Measurements from ENCODE around the gene PPP2CA.

Gene PPP2CA

DNA sequence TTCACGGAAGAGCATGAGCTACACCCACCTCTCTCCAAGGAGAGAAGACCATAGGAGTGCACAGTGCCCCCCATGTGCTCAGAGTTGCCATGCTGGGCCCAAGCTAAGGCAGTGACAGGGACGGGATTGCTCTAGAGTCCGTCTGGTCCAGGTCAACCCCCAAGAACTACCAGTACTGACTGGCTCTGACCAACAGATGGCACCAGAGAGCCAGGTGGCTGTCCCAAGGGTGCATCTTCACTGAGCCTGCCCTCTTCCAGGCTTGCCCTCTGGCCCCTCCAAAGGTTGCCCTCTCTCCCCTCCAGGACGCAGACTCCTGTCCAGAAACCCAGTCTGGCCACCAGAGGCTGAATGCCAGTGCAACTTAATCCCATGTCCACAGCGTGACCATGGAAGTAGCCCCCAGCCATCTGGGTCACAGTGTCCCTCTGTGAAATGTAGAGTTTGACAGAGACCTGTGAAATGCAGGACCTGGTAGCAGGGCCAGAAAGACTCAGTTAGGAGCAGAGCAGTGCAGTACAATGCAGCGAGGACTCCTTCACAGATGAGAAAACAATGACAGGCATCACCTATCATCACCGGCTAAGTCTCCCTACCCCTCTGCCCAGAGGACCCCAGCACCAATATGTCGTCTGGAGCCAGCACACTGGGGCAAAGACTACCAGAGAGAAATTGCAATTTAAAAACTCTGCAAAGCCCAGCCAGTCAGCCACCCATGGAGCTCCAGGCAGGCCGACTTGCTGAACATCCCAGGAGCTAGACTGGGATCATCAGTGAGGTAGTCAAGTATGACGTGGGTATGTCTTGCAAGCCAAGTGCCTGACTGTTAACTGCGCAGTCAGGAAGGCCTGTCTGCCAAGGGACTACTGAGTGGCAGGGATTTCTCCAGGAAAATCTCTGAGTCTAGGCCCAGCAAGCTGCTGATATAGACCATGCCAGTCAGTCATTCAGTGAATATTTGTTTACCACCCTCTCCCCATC, 41.4 kb downstream of the PPP2CA start:
- Histone ChIP-seq H3K9ac (ENCODE audit: low read depth, low read length) (no peak overlapping the region), H3K4me1 (ENCODE audit: insufficient read depth, low read length) (no peaks in the 10 kb centered on the region), H3K36me3 (ENCODE audit: insufficient read depth, low read length) (no peaks in the 10 kb centered on the region), H3K9me3 (ENCODE audit: insufficient read depth, low read depth, low read length) (no peaks in the 10 kb centered on the region), H3K27me3 (ENCODE audit: insufficient read depth, low read length) (no peaks in the 10 kb centered on the region), H3K27ac (ENCODE audit: low read depth, low read length) (no peak overlapping the region), H3K4me3 (ENCODE audit: low read length) (no peak overlapping the region)
- 64% methylated on average over 11 of the region's 11 CpGs for WGBS

DNA sequence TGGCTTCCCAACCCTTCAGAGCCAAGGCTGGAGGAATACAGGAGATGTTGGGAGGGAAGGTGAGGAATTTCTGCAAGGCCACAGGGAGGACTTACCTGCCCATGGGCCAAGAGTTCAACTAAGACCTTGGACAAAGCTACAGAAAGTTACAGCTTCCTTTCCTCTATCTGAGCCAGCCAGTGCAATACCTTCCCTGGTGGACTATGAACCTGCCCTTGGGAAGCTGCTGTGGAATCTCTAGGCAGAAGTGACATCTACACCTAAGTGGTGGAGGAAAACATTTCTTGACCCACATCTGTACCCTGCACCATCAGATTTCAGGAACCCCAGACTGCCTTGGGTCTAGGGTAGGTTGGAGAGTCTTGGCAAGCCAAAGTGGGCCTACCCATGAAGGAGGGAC, 42.4 kb downstream of the PPP2CA start:
- Histone ChIP-seq H3K9ac (ENCODE audit: low read depth, low read length) (no peak overlapping the region), H3K36me3 (ENCODE audit: insufficient read depth, low read length) (no peaks in the 10 kb centered on the region), H3K27ac (ENCODE audit: low read depth, low read length) (no peak overlapping the region), H3K4me3 (ENCODE audit: low read length) (no peak overlapping the region), H3K4me1 (ENCODE audit: insufficient read depth, low read length) (no peaks in the 10 kb centered on the region), H3K9me3 (ENCODE audit: insufficient read depth, low read depth, low read length) (no peaks in the 10 kb centered on the region), H3K27me3 (ENCODE audit: insufficient read depth, low read length) (no peaks in the 10 kb centered on the region)

DNA sequence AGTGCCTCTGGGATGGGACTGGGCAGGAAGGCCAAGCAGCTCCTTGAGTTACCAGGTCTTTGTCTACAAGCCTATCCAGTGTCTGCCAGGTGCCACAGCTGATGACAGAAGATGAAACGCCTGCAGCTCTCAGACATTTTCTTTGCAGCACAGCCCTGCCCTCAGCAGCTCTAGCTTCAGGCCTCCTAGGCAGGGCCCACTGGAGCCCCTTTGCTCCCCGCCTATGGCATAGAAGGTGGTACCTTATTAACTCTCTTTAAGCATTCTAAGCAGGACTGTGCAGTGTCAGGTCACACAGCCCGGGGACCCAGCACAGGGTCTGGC, 47.8 kb downstream of the PPP2CA start:
- Histone ChIP-seq H3K9ac (ENCODE audit: low read depth, low read length) (peak overlapping the region; percentile 89; the same call in 1 of the 2 replicates), H3K9me3 (ENCODE audit: insufficient read depth, low read depth, low read length) (no peaks in the 10 kb centered on the region), H3K36me3 (ENCODE audit: insufficient read depth, low read length) (peaks cover 9% of the 10 kb centered on the region), H3K4me3 (ENCODE audit: low read length) (peak overlapping the region; percentile 79), H3K4me1 (ENCODE audit: insufficient read depth, low read length) (peaks cover 16% of the 10 kb centered on the region), H3K27me3 (ENCODE audit: insufficient read depth, low read length) (no peaks in the 10 kb centered on the region), H3K27ac (ENCODE audit: low read depth, low read length) (no peak overlapping the region)
- 83% methylated on average over 2 of the region's 3 CpGs for WGBS

DNA sequence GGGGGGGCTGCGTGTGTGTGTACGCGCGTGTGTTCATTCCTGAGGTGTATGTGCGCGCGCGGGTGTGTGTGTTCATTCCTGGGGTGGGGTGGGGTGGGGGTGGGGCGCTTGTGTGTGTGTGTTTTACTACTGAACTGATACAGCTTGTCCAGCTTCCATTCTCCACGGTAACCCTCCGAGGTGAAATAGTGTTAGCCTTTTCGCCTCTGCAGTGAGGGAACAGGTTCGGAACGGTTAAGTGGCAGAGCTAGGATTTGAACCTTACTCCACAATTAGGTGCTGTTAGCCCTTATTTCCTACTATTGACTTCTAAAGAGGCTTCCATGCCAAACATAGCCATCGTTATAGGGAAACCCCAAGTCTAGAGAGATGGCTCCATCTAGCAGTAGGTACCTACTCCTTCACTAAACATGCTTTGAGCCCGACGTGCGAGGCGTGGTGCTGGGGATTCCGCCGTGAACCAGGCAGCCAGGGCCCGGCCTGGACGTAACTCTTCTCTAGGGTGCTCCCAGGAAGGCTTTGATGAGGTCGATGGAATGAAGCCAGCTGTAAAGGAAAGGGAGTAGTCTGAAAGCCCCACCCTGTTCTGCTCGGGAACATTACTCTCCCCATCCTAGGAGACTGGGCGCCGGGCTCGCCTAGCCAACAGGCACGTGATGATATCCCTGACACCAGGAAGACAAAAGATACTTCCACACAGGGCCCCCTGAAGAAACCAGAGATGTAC, 48.3 kb downstream of the PPP2CA start:
- Histone ChIP-seq H3K4me1 (ENCODE audit: insufficient read depth, low read length) (peaks cover 16% of the 10 kb centered on the region), H3K27ac (ENCODE audit: low read depth, low read length) (peak overlapping the region; percentile 99), H3K9ac (ENCODE audit: low read depth, low read length) (peak overlapping the region; percentile 89), H3K4me3 (ENCODE audit: low read length) (peak overlapping the region; percentile 79), H3K27me3 (ENCODE audit: insufficient read depth, low read length) (no peaks in the 10 kb centered on the region), H3K9me3 (ENCODE audit: insufficient read depth, low read depth, low read length) (no peaks in the 10 kb centered on the region), H3K36me3 (ENCODE audit: insufficient read depth, low read length) (peaks cover 12% of the 10 kb centered on the region)
- 42% methylated on average over 29 of the region's 29 CpGs for WGBS

DNA sequence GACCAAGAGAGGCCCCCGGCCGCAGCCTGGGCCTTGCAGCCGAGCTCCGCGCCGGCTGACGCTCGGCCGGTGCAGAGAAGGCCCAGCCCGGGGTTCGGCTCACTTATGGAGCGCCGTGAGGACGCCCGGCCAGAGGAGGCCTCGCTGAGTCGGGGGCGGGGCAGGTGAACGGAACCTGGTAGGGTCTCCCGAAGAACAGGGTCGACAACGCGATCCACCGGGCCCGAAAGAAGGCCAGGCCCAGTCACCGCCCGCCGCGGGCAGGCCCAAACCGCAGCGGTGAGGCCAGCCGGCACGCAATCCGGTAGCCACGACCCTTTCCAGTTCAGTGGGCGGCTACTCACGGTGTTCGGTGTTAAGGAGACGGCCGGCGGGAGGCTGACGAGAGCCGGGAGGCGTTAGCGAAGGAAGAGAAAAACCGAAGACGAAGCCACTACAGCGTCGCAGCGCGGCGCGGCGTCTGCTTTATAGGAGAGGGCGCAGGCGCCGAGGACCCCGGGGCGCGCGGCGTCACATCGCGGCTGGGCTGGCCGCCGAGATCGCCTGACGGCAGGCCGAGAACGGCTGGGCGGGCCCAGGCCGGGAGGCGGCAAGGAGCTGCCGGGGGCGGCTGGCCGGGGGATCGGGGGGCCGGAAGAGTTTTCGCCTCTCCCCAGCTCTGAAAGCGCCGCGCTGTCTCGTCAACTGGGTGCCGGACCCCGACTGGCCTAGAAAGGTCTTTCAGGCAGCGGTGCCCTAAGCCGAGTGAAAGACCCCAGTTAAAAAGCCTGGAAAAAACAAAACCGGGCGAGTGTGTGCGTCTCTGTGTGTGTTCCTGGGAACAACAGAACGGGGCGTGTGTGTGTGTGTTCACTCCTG, 49.1 kb downstream of the PPP2CA start, which contains the start of gene SKP1:
TSS of gene SKP1 (minus strand) at position 440 of the 858 bp plus-strand sequence. CDS start 2,928 bp downstream, outside the sequence.
- Histone ChIP-seq H3K9me3 (ENCODE audit: insufficient read depth, low read depth, low read length) (no peaks in the 10 kb centered on the region), H3K36me3 (ENCODE audit: insufficient read depth, low read length) (peaks cover 20% of the 10 kb centered on the region), H3K4me1 (ENCODE audit: insufficient read depth, low read length) (peaks cover 16% of the 10 kb centered on the region), H3K4me3 (ENCODE audit: low read length) (peak within 1 kb of the TSS; percentile 79), H3K9ac (ENCODE audit: low read depth, low read length) (peak within 1 kb of the TSS; percentile 89), H3K27me3 (ENCODE audit: insufficient read depth, low read length) (no peaks in the 10 kb centered on the region), H3K27ac (ENCODE audit: low read depth, low read length) (peak within 1 kb of the TSS; percentile 99)
- WGBS: under 1% methylated on average over 92 of the region's 92 CpGs

DNA sequence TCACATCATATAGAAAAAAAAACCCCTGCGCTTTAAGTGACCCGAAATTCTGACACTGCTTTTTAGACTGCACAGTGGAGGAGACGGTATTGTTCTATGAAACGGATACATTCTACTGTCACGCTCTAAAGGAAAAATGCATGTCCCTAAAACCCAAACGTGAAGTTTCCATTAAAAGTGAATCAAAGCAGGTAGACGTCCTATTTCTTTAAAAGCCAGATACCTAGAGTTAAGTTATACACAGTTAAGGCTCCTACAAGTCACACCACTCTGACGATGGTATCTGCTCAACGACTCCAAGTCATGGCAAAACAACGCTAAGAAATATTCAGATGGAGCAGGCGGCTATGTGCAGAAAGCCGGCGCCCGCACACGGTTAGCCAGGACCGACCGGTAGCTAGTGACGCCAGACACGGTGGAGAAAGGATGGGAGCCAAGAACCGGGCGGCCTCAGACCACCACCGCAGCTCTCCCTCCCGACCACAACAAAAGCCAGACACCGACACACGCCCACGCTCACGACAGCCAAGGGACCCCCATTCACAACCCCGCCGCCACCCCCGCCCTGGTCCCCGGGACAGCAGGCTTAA, 49.9 kb downstream of the PPP2CA start:
- Histone ChIP-seq H3K9me3 (ENCODE audit: insufficient read depth, low read depth, low read length) (no peaks in the 10 kb centered on the region), H3K9ac (ENCODE audit: low read depth, low read length) (peak overlapping the region; percentile 89), H3K27me3 (ENCODE audit: insufficient read depth, low read length) (no peaks in the 10 kb centered on the region), H3K27ac (ENCODE audit: low read depth, low read length) (peak overlapping the region; percentile 99), H3K36me3 (ENCODE audit: insufficient read depth, low read length) (peaks cover 27% of the 10 kb centered on the region), H3K4me3 (ENCODE audit: low read length) (peak overlapping the region; percentile 79), H3K4me1 (ENCODE audit: insufficient read depth, low read length) (peaks cover 16% of the 10 kb centered on the region)
- WGBS: 2% methylated on average over 31 of the region's 31 CpGs

DNA sequence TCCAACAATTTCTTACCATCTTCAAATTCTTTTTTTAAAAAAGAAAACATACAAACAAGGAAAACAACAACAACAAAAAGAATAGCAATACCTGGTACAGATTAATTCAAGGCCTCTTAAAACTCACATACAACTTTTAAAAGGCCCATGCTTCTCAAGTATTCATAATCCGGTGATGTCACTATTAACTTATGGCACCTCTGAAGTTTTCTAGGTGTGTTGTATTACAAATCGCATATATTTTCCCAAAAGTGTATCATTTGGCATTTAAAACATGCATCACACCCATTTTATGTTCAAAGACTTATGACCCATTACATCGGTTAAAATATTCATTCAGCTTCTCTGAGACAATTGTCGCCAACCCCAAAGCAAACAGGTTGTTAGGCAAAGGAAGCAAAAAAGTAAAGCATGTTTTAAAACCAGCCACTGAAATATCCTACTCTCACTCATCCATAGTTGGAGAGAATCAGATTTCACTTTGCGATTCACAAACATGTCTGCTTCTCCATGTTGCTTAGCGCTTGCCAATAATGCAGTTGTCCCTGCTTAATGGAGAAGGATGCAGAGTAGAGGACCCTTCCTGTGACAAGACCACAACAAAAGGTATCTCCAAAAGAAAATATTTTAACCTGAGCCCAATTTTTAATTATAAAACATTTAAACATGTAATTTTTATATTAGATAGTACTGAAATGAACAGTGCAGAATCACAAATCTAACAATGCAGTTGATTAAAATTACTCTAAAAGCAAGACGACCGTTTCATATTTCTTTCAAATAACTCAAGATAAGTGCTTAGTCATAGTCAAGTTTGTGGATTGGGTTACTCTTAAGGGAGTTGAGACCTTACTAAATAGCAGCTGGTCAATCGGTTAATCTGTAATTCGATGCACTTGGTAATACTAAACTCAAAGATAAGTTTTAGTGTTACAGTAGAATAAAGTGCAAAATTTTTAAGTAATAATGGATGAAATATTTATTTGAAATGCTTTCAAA, 50.7 kb downstream of the PPP2CA start:
- H3K9me3 ChIP-seq (ENCODE audit: insufficient read depth, low read depth, low read length): no peaks in the 10 kb centered on the region
- H3K9ac ChIP-seq (ENCODE audit: low read depth, low read length): peak overlapping the region; percentile 89
- 28% methylated on average over 10 of the region's 10 CpGs for WGBS
- peaks cover 36% of the 10 kb centered on the region for H3K36me3 ChIP-seq (ENCODE audit: insufficient read depth, low read length)
- peak overlapping the region; percentile 79 for H3K4me3 ChIP-seq (ENCODE audit: low read length)
- peak overlapping the region; percentile 99; the same call in 1 of the 2 replicates for H3K27ac ChIP-seq (ENCODE audit: low read depth, low read length)
- H3K4me1 ChIP-seq (ENCODE audit: insufficient read depth, low read length): peaks cover 16% of the 10 kb centered on the region
- no peaks in the 10 kb centered on the region for H3K27me3 ChIP-seq (ENCODE audit: insufficient read depth, low read length)

DNA sequence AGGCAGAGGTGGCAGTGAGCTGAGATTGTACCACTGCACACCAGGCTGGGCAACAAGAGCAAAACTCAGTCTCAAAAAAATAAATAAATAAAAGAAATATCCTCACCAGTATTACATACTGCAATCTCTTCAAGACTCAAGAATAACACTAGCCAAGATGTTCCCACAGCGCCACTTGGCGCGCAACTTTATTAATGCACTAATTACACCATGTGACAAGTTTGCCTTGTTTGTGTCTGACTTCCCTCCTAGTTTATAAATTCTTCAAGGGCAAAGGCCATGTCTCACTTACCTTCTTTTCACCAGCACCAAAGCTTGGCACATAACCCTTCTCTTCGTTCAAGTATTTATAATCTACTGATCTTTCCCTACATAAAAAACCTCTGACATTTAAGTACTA, 53.9 kb downstream of the PPP2CA start:
- Histone ChIP-seq H3K4me1 (ENCODE audit: insufficient read depth, low read length) (peaks cover 10% of the 10 kb centered on the region), H3K36me3 (ENCODE audit: insufficient read depth, low read length) (peaks cover 60% of the 10 kb centered on the region), H3K27me3 (ENCODE audit: insufficient read depth, low read length) (no peaks in the 10 kb centered on the region), H3K4me3 (ENCODE audit: low read length) (no peak overlapping the region), H3K9ac (ENCODE audit: low read depth, low read length) (no peak overlapping the region), H3K9me3 (ENCODE audit: insufficient read depth, low read depth, low read length) (no peaks in the 10 kb centered on the region), H3K27ac (ENCODE audit: low read depth, low read length) (no peak overlapping the region)
- 95% methylated on average over 4 of the region's 4 CpGs for WGBS

DNA sequence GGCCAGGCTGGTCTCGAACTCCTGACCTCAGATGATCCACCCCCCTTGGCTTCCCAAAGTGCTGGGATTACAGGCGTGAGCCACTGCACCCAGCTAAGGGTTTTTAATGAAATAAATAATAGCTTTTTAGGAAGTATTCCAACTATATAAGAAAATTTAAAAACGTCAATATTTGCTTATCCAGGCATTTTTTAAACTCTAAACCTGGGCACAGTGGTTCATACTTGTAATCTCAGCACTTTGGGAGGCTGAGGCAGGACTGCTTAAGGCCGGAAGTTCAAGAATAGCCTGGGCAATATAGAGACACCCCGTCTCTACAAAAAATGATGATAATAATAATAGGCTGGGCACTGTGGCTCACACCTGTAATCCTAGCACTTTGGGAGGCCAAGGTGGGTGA, 63.3 kb downstream of the PPP2CA start:
- H3K36me3 ChIP-seq (ENCODE audit: insufficient read depth, low read length): peaks cover 91% of the 10 kb centered on the region

More for the DNA sequence above, 63.3 kb downstream of the PPP2CA start:
- H3K27me3 ChIP-seq (ENCODE audit: insufficient read depth, low read length): no peaks in the 10 kb centered on the region
- H3K27ac ChIP-seq (ENCODE audit: low read depth, low read length): no peak overlapping the region
- 93% methylated on average over 4 of the region's 5 CpGs for WGBS
- no peaks in the 10 kb centered on the region for H3K4me1 ChIP-seq (ENCODE audit: insufficient read depth, low read length)
- H3K9ac ChIP-seq (ENCODE audit: low read depth, low read length): no peak overlapping the region
- H3K9me3 ChIP-seq (ENCODE audit: insufficient read depth, low read depth, low read length): peaks cover 5% of the 10 kb centered on the region; the same call in 1 of the 2 replicates
- H3K4me3 ChIP-seq (ENCODE audit: low read length): no peak overlapping the region

Data from HUES64 (cell line).